Uterus (tissue), 4 donors: ENCODE results near the gene DPP6. TPM values are rescaled to one million over a fixed set of nuclear protein-coding genes. Genes with fewer than 3 reads are reported as not detected.

Experiments used
- DNase-seq, 2 donors: peaks; one replicate each; pipeline ENCODE4 v3.0.0-alpha.2; 2019 to 2020
- H3K27ac ChIP-seq, 2 donors: fragments of 200-600 bp; sonication (generic); 1 replicate in 1 of 2; 2 replicates in 1 of 2; pipeline ENCODE4 v1.5.1; 2016 to 2018
- H3K27me3 ChIP-seq, 2 donors: fragments of 200-600 bp; sonication (generic); one replicate each; pipeline ENCODE4 v1.5.1; 2018 to 2019; ENCODE audit warnings: control low read depth in 1 of 2
- H3K36me3 ChIP-seq, 2 donors: fragments of 200-600 bp; sonication (generic); one replicate each; pipeline ENCODE4 v1.5.1; 2019; ENCODE audit warnings: control low read depth in 1 of 2
- H3K4me1 ChIP-seq, 2 donors: fragments of 200-600 bp; sonication (generic); one replicate each; pipeline ENCODE4 v1.5.1; 2018 to 2019; ENCODE audit warnings: control low read depth in 1 of 2
- H3K4me3 ChIP-seq, 2 donors: fragments of 200-600 bp; sonication (generic); 1 replicate in 1 of 2; 2 replicates in 1 of 2; pipeline ENCODE4 v1.5.1; 2018 to 2019; ENCODE audit warnings: mild to moderate bottlenecking in 1 of 2
- H3K9me3 ChIP-seq, 2 donors: fragments of 200-600 bp; sonication (generic); one replicate each; pipeline ENCODE4 v1.5.1; 2019; ENCODE audit warnings: control low read depth in 1 of 2
- POLR2A ChIP-seq, 2 donors: fragments of 450-650 bp; IDR thresholded peaks; one replicate each; pipeline ENCODE4 v1.6.1; 2016; ENCODE audit warnings: antibody characterized with exemption in 2 of 2, mild to moderate bottlenecking in 1 of 2, moderate library complexity in 1 of 2
- intact Hi-C: fragments of 100-400 bp; cut with DNase I; formaldehyde crosslinking; loops from one replicate; pipeline ENCODE4 v1.15.1; 2023; ENCODE audit warnings: low total_unique reads
- total RNA-seq, 4 donors: library from RNA; depleted of rRNA in 3 of 4; stranded (reverse); fragments of >200 nt in 3 of 4; gene quantifications; one replicate each; pipeline versions ENCODE4 v1.1.0 to v1.2.4, GENCODE V29; 2014 to 2023
- TF ChIP-seq, protein P1 (sequence below), 4 experiments: fragments of 200-600 bp in 2 of 4; fragments of 450-650 bp in 2 of 4; sonication (generic) in 2 of 4; IDR thresholded peaks; one replicate each; pipeline ENCODE4 v1.5.1; 2016 to 2019; ENCODE audit warnings: antibody characterized with exemption in 4 of 4, mild to moderate bottlenecking in 2 of 4, moderate library complexity in 1 of 4
- donor health status: DM: yes; HTN: yes; CAD: no.

DPP6 gene
- total RNA-seq, 4 donors from 2014 or later: 4.1 to 107 (median 42.7) TPM

DNA sequence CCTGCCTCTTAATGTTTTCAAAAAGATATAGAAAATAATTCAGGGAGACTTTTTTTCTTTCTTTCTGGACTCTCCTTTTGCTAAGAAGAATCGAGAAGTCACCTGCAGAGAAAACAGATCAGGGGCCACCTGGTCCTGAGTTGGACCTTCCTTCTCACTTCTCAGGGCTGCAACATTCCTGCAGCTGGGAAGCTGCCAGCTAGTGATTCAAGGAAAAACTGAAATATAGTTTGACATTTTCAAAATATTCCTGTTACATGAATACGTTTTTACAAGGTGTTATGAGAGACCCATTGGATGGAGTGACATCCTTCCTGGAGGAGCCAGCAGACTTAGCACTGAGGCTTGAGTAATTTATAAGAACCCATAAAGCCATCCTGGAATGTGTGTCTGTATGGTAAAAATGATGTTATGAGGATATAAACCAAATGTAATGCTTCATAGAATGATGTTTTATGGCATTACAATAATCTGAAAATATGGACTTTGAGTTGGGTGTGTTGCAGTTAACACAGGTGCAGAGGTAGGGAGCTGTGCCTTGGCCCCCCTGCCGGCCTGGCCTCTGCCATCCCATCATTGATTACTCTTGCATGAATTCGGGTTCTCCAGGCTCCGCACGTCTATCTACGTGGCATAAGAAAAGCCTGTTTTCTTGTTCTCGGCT, 801.0 kb downstream of the DPP6 start:
- no peak overlapping the region for H3K4me3 ChIP-seq
- H3K9me3 ChIP-seq: no peaks in the 10 kb centered on the region
- H3K27me3 ChIP-seq: no peaks in the 10 kb centered on the region
- H3K4me1 ChIP-seq: no peaks in the 10 kb centered on the region
- no peak for DNase-seq
- intact Hi-C loops: no loop called here
- H3K27ac ChIP-seq: no peak overlapping the region
- no peaks in the 10 kb centered on the region for H3K36me3 ChIP-seq
- TF ChIP-seq, protein P1, sequence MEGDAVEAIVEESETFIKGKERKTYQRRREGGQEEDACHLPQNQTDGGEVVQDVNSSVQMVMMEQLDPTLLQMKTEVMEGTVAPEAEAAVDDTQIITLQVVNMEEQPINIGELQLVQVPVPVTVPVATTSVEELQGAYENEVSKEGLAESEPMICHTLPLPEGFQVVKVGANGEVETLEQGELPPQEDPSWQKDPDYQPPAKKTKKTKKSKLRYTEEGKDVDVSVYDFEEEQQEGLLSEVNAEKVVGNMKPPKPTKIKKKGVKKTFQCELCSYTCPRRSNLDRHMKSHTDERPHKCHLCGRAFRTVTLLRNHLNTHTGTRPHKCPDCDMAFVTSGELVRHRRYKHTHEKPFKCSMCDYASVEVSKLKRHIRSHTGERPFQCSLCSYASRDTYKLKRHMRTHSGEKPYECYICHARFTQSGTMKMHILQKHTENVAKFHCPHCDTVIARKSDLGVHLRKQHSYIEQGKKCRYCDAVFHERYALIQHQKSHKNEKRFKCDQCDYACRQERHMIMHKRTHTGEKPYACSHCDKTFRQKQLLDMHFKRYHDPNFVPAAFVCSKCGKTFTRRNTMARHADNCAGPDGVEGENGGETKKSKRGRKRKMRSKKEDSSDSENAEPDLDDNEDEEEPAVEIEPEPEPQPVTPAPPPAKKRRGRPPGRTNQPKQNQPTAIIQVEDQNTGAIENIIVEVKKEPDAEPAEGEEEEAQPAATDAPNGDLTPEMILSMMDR (IDR thresholded peaks at IDR 0.05): no peak
- no peak for TF ChIP-seq POLR2A (IDR thresholded peaks at IDR 0.05)

DNA sequence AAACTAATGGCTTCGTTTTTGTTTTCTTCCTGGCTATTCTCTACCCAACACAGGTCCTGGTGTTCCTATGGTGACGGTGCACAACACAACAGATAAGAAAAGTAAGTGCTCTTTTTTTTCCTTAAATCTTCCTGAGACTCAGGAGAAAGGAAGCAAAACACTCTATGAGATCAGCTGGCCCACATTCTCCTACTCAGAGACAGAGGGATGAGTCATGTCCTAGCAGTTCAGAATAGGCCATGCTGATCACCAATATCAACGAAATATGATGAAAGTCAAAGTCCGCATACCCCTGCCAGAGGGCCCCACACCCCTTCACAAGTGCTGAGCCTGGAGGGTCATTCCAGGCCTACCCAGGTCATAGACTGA, 801.5 kb downstream of the DPP6 start:
- no peak for TF ChIP-seq POLR2A (IDR thresholded peaks at IDR 0.05)
- TF ChIP-seq, protein P1 (IDR thresholded peaks at IDR 0.05): no peak
- no peak overlapping the region for H3K27ac ChIP-seq
- H3K27me3 ChIP-seq: no peaks in the 10 kb centered on the region
- intact Hi-C loops: no loop called here
- no peaks in the 10 kb centered on the region for H3K4me1 ChIP-seq
- H3K36me3 ChIP-seq: no peaks in the 10 kb centered on the region
- H3K4me3 ChIP-seq: no peak overlapping the region
- no peaks in the 10 kb centered on the region for H3K9me3 ChIP-seq
- no peak for DNase-seq

DNA sequence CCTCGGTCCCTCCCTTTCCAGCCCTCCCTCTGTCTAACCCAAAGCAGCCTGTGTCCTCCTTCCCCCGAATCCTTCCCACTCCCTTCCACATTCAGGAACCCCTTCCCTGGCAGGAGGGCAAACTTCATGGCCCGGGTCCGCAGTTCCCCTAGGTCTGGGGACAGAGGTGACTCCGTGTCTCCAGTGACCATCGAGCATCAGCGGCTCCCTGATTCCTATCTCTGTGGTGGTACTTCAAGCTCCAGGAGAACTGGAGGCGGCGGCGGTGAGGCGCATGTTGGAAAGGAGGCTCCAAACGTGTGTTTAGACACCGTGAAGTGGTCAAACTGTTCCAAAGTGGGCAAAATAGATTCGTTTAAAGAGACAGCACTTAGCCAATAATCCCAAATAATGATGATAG, 802.6 kb downstream of the DPP6 start:
- no peak for DNase-seq
- intact Hi-C loops: no loop called here
- H3K27ac ChIP-seq: no peak overlapping the region

DNA sequence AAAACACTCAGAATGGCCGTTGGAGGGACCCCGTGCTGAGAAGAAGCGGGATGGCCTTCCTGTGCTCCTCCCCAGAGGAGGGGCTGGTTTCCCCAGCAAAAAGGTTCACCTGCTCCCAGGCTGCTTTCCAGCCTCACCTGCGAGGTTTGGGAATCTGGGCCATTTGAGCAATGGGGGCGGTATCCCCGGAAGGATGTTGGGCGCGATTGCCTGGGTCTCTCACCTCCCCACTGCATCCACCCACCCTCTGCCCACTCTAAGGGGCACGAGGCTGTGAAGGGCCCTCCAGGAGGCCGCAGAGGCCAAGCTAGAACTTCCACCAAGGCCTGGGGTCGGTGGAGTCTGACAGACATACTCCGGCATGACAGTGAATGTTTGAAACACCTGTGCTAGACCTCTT, 803.2 kb downstream of the DPP6 start:
- TF ChIP-seq, protein P1 (IDR thresholded peaks at IDR 0.05): no peak
- TF ChIP-seq POLR2A (IDR thresholded peaks at IDR 0.05): no peak
- no peaks in the 10 kb centered on the region for H3K9me3 ChIP-seq

More for the DNA sequence above, 802.6 kb downstream of the DPP6 start:
- Histone ChIP-seq H3K36me3 (no peaks in the 10 kb centered on the region), H3K9me3 (no peaks in the 10 kb centered on the region), H3K4me1 (no peaks in the 10 kb centered on the region), H3K27me3 (no peaks in the 10 kb centered on the region), H3K4me3 (no peak overlapping the region)
- TF ChIP-seq, protein P1 (IDR thresholded peaks at IDR 0.05): no peak
- no peak for TF ChIP-seq POLR2A (IDR thresholded peaks at IDR 0.05)

DNA sequence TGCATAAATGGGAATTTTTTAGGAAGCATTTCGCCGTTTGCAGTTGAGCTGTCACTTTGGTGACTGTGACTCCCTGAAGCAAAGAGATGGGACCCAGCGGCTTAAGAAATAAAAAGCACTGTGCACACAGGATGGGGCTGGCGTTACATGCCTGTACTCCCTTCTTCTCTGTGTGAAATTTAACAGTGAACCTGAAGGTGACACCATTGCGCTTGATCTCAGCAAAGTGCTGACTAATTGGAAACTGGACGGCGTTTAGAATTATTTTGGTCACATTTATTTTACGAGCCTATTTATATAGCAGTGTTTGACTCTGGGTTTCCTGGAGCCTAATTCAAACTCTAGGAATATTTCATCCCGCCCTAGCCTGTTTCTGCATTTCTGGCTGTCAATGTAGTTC, 804.5 kb downstream of the DPP6 start:
- H3K36me3 ChIP-seq: no peaks in the 10 kb centered on the region
- H3K4me3 ChIP-seq: no peak overlapping the region
- TF ChIP-seq, protein P1 (IDR thresholded peaks at IDR 0.05): no peak
- no peak for TF ChIP-seq POLR2A (IDR thresholded peaks at IDR 0.05)
- no peaks in the 10 kb centered on the region for H3K4me1 ChIP-seq
- no peak overlapping the region for H3K27ac ChIP-seq
- DNase-seq: no peak
- no peaks in the 10 kb centered on the region for H3K27me3 ChIP-seq
- H3K9me3 ChIP-seq: no peaks in the 10 kb centered on the region
- intact Hi-C loops: no loop called here

More for the DNA sequence above, 803.2 kb downstream of the DPP6 start:
- intact Hi-C loops: no loop called here
- Histone ChIP-seq H3K4me1 (no peaks in the 10 kb centered on the region), H3K4me3 (no peak overlapping the region), H3K36me3 (no peaks in the 10 kb centered on the region), H3K27me3 (no peaks in the 10 kb centered on the region), H3K27ac (no peak overlapping the region)
- DNase-seq: no peak
